IMR-90 (cell line): ENCODE results near the gene EYS.

Experiments used
- POLR2A ChIP-seq: IDR thresholded peaks from 2 replicates; pipeline ENCODE4 v1.6.1; 2012; ENCODE audit warnings: mild to moderate bottlenecking, low read depth, low read length
- RAD21 ChIP-seq: IDR thresholded peaks from 2 replicates; pipeline ENCODE4 v1.6.1; 2012; ENCODE audit warnings: low read length, improper control_type of control experiment
- RFX5 ChIP-seq: IDR thresholded peaks from 2 replicates; pipeline ENCODE4 v1.8.0; 2012; ENCODE audit warnings: low read depth, mild to moderate bottlenecking, low read length, moderate library complexity
- TF ChIP-seq, protein P1 (sequence below): conservative IDR thresholded peaks from 2 replicates; pipeline ENCODE4 v1.5.1; 2012; ENCODE audit warnings: mild to moderate bottlenecking, low read depth, low read length, improper control_type of control experiment

DNA sequence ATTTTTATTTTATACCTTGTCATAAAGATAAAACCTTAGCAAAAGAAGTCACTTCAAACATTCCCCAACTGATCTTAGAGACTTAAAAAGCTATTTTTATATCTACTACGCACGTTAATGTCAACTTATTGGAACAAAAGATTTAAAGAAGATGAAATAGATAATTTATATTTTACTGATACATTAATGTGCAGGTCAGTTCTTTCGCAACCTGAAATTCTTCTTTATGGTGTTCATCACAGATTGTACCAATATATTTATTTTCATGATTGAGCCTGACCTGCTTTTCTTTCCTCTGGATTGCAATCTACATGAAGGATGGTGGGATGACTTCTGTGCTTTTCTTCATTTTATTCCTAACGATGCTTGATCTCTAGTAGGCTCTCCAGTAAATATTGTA is 1475.1 kb downstream of the EYS start:
- TF ChIP-seq, protein P1, sequence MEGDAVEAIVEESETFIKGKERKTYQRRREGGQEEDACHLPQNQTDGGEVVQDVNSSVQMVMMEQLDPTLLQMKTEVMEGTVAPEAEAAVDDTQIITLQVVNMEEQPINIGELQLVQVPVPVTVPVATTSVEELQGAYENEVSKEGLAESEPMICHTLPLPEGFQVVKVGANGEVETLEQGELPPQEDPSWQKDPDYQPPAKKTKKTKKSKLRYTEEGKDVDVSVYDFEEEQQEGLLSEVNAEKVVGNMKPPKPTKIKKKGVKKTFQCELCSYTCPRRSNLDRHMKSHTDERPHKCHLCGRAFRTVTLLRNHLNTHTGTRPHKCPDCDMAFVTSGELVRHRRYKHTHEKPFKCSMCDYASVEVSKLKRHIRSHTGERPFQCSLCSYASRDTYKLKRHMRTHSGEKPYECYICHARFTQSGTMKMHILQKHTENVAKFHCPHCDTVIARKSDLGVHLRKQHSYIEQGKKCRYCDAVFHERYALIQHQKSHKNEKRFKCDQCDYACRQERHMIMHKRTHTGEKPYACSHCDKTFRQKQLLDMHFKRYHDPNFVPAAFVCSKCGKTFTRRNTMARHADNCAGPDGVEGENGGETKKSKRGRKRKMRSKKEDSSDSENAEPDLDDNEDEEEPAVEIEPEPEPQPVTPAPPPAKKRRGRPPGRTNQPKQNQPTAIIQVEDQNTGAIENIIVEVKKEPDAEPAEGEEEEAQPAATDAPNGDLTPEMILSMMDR: no peak
- no peak for TF ChIP-seq RAD21
- TF ChIP-seq RFX5: no peak
- TF ChIP-seq POLR2A: no peak
